GM18858 (cell line): ENCODE data around the gene BZW1.

Experiments used
- ATAC-seq: cut with Tn5 transposase; IDR thresholded peaks from one replicate; pipeline ENCODE4 v1.9.1; 2021; ENCODE audit not compliant: unreplicated experiment

BZW1 gene

GRCh38 chr2:200828572-200829257 lies 17.0 kb downstream of the BZW1 start:
- no peak for ATAC-seq

DNA sequence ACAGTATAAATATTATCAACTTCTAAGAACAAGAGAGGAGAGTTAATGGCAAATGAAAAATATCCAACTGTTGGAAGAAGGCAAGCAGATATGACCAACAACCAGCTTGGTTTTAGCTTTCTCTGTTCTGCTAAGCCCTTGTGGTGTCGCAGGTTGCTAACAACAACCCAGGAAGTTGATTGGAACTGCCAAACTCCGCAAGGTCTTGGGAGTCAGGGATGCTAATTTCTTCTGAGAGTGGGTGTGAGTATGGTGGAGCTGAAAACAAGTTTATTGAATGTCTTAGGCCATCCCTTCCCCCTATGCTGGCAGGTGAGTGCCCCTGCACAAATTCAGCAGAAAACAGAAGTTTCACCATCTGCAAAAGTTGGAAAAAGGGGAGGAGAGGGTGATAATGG lies 17.5 kb downstream of the BZW1 start:
- no peak for ATAC-seq

GRCh38 chr2:200834701-200835100 lies 23.0 kb downstream of the BZW1 start:
- no peak for ATAC-seq

- ATAC-seq = no peak
Measured at GRCh38 chr2:200839513-200839912, 27.8 kb downstream of the BZW1 start.

- no peak for ATAC-seq
Measured at GRCh38 chr2:200843993-200844948, 32.6 kb downstream of the BZW1 start.

GRCh38 chr2:200845194-200845593 lies 33.5 kb downstream of the BZW1 start:
- no peak for ATAC-seq

DNA sequence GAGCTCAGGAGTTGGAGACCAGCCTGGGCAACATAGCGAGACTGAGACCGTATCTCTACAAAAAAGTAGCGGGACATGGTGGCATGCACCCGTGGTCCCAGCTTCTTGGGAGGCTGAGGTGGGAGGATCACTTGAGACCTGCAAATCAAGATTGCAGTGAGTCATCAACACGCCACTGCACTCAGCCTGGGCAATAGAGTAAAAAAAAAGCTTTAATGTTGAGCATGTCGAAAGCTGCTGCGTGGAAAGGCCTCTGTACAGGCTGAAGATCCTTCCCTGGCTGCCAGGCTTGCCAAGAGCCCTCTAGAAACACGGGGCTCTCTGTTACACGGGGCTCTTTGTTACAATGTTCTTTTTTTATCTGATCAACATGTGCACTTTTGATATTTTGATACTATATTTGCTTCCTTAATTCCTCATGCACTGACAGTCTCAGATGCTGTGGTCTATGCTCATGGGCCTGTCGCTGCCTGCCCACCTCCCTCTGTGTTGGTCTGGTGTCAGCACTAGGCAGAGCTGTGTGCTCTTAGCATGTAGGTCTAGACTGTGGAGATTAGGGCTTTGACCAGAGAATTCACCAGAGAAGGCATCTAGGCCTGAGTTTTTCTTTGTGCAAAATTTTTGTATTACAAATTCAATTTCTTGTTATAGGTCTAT lies 34.1 kb downstream of the BZW1 start:
- no peak for ATAC-seq

GRCh38 chr2:200847269-200847668 lies 35.6 kb downstream of the BZW1 start:
- ATAC-seq = no peak

DNA sequence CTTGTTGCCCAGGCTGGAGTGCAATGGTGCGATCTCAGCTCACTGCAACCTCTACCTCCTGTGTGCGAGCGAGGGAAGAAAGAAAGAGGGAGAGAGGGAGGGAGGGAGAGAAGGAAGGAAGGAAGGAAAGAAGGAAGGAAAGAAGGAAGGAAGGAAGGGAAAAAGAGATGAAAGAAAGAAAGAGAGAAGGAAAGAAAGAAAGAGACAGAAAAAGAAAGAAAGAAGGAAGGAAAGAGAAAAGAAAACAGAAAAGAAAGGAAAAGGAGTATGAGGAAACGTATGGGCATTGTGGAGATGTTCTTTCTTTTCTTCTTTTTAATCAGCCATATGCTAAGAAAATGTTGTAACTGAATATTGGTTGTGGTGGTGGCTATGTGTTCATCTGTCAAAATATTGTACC lies 36.2 kb downstream of the BZW1 start:
- ATAC-seq = no peak

- no peak for ATAC-seq
Measured at GRCh38 chr2:200850512-200851256, 39.0 kb downstream of the BZW1 start.

DNA sequence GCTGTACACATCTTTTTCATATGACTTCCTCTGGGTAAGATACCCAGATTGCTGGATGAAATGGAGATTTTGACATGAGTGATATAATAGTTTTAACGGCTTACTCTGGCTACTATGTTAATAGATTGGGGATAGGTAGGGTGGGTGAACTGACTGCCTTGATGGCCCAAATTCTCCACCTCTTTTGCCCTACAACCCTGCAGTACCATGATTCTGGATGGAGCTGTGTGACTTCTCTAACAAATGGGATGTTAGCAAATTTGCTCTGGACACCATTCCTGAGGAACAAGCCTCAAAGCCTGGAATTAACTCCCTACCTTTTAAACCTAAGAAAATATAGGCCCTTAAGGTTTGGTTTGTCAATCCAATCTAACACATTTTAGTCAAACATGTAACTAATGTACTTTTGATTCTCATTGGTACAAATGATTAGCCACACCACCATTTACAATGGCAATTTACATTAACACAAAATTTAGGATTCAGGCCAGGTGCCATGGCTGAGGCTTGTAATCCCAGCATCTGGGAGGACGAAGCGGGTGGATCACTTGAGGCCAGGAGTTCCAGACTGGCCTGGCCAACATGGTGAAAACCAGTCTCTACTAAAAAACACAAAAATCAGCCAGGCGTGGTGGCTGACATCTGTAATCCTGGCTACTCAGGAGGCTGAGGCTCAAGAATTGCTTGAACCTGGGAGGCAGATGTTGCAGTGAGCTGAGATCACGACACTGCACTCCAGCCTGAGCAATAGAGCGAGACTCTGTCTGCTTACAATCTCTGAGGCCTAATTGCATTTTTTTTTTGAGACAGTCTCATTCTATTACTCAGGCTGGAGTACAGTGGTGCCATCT lies 39.9 kb downstream of the BZW1 start:
- no peak for ATAC-seq

- no peak for ATAC-seq
Measured at GRCh38 chr2:200852605-200853004, 40.9 kb downstream of the BZW1 start.

- ATAC-seq = no peak
Measured at GRCh38 chr2:200856806-200857205, 45.1 kb downstream of the BZW1 start.

DNA sequence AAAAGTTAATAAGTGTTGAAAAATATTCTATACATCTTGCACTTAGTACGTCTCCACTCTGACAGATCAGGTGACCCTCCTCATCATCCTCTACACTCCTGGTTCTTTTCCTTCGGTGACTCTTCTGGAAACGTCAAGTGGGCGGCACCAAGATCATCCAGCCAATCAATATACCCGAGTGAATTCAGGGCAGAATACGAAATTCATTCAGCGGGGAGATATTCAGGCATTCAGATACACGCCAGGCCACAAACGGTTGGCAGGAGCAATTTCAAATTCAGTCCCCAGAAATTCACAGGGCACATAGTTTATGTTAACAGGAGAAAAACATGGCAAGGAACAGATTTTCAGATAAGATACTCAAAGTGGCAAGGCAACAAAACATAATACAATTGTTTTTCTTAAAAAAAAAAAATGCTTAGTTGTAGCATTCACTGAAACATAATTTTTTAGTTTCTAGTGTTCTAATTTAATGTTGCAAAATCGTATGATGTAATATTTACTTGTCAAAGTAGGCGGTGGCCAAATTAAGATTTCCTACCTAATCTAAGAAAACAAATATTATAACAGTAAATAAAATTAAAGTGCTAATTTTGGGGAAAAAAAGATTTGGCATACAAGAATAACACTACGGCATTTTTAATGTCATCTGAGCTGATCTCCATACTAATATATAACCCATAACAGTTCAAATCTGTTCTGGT lies 48.5 kb downstream of the BZW1 start:
- ATAC-seq = no peak

DNA sequence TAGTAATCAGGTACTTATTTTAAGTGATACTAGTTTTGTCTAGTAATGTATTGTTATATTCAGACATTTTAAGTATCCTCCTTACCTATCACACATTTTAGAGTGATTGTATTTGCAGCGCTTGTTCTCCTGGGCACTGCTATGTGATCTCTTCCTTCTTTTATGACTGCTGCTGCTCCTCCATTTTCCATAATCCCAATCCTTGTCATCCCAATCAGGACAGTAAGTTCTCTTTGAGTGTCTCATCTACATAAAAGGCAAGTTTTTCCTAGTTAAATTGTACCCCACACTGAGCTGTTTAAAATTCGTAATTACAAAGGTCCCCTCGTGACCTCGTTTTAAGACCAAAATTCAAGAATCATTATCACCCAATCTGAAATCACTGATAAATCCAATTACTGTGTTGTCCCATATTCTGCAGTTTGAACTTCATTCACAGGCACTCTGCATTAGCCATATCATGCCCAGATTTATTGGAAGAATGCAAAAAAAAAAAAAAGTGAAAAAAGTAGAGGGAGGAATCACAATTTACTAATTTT lies 50.0 kb downstream of the BZW1 start:
- ATAC-seq = no peak

DNA sequence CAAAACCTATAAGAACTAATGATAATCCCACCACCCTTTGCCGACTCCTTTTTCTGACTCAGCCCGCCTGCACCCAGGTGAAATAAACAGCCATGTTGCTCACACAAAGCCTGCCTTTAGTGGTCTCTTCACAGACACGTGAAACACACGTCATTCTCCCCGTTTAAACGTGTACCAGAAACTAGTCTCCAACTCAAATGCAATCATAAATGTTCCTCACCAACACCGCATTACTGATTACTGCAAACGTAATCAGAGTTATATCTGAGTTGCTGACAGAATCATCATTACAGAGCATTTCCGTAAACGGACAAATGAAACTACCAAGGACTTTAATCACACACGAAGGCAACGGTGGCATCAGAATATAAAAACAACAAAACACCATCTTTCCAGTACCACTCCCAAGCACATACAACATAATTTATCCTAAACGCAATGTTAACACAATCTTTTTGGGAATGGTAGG lies 50.9 kb downstream of the BZW1 start:
- no peak for ATAC-seq

DNA sequence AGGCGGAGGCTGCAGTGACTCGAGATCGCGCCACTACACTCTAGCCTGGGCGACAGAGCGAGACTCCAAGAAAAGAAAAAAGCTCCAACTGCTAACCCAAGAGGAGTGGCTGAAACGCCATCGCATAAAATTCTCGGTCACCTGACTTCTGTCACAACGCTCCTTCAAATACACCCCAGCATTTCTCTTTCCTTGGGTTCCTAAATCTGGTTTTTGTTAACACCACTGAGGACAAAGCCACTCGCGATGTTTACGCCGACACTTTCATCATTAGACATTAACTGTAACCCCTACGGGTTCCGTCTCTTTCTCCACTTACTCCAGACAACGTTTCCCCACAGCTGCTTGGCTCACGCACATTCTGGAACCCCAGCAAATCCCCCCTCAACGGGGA lies 52.1 kb downstream of the BZW1 start:
- no peak for ATAC-seq

DNA sequence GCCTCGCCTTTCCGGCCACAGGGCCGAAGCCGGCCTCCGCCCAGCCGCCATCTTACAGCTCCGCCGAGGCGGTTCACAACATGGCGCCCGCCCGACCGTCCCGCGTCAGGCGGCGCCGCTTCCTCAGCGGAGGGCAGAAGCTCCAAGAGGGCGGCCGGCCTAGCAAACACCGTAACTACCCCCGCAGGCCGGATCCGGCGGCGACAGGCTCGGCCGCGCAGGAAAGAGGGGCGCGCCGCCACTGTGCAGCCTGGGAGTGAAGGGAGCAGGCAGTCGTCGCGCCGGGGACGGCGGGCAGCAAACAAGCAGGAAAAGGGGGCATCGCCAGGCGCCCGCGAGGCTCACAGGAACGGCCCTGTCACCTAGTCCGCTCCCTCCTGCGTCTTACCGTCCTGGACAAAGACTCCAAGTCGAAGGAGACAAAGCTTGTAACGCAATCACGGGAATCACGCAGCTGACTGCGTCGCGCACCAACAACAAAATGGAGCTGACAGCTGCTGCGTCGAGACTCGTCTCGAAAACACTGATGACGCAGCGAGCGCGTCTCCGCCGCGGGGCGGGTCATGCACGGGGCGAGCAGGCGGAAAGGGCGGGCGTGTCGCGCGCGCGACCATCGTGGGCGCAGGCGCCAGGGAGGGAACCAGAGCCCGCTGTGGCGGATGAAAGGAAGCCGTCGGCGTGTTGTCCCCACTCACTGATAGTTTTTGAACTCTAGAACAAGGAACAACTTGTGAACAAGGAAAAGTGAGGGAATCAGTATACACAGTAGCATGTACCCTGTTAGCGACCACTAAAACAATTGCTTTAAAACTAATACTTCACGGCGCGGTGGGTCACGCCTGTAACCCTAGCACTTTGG lies 52.7 kb downstream of the BZW1 start, which contains the start of gene CLK1:
CLK1 (minus strand) TSS at position 483 of the 859 bp plus-strand sequence. CDS start 2,796 bp downstream, outside the sequence.
- peak; percentile 79 for ATAC-seq
